Measurements from ENCODE around the gene CLBA1. TPM values are rescaled to one million over a fixed set of nuclear protein-coding genes. Genes with fewer than 3 reads are reported as not detected.

CLBA1 gene
- total RNA-seq, 1 experiment from 2014 or later = 14.8 TPM

DNA sequence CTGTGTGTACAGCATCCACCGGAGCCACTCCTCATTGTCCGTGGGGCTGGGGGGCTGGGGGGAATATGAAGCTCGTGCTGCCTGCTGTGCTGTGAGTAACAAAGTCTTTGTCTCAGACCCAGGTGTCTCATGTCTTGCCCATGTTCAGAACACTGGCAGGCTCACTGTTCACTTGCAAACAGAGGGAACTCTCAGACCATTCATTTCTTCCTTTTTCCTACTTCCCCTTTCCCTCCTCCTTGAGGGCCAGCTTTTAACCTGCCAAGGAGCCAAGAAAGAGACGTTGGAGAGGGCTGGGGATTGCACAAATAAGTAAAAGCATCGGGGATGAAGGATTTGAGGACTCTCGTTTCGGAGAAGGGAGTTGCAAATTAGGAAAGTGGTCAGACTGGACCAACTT is 58.1 kb downstream of the CLBA1 start:
- no peak for ATAC-seq

More for the DNA sequence above, 58.1 kb downstream of the CLBA1 start:
- TF ChIP-seq, protein P1, sequence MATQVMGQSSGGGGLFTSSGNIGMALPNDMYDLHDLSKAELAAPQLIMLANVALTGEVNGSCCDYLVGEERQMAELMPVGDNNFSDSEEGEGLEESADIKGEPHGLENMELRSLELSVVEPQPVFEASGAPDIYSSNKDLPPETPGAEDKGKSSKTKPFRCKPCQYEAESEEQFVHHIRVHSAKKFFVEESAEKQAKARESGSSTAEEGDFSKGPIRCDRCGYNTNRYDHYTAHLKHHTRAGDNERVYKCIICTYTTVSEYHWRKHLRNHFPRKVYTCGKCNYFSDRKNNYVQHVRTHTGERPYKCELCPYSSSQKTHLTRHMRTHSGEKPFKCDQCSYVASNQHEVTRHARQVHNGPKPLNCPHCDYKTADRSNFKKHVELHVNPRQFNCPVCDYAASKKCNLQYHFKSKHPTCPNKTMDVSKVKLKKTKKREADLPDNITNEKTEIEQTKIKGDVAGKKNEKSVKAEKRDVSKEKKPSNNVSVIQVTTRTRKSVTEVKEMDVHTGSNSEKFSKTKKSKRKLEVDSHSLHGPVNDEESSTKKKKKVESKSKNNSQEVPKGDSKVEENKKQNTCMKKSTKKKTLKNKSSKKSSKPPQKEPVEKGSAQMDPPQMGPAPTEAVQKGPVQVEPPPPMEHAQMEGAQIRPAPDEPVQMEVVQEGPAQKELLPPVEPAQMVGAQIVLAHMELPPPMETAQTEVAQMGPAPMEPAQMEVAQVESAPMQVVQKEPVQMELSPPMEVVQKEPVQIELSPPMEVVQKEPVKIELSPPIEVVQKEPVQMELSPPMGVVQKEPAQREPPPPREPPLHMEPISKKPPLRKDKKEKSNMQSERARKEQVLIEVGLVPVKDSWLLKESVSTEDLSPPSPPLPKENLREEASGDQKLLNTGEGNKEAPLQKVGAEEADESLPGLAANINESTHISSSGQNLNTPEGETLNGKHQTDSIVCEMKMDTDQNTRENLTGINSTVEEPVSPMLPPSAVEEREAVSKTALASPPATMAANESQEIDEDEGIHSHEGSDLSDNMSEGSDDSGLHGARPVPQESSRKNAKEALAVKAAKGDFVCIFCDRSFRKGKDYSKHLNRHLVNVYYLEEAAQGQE (IDR thresholded peaks at IDR 0.05; ENCODE audit: low read depth) = no peak
- Histone ChIP-seq H3K27ac (ENCODE audit: low read depth, low read length) (no peak overlapping the region), H3K9me3 (ENCODE audit: control insufficient read depth in 1 of 2, insufficient read depth in 1 of 2, low read depth in 1 of 2, low read length in 2 of 2) (no peaks in the 10 kb centered on the region), H3K27me3 (ENCODE audit: insufficient read depth, low read length) (no peaks in the 10 kb centered on the region), H3K4me1 (ENCODE audit: control insufficient read depth in 1 of 2, insufficient read depth in 2 of 2, low read length in 2 of 2) (peaks cover 0 to 17% of the 10 kb centered on the region in 2 experiments; a peak in 2 of 4 replicates), H3K36me3 (ENCODE audit: control insufficient read depth in 1 of 2, insufficient read depth in 2 of 2, low read length in 2 of 2) (no peaks in the 10 kb centered on the region), H3K4me3 (replicated peaks in 1 of 2; ENCODE audit: low read depth in 1 of 2, low read length in 2 of 2) (no peak overlapping the region), H3K4me2 (ENCODE audit: low read length) (no peak overlapping the region), H4K20me1 (ENCODE audit: insufficient read depth) (no peaks in the 10 kb centered on the region), H2AFZ (ENCODE audit: low read depth, low read length, poor library complexity, severe bottlenecking) (no peak overlapping the region), H3K9ac (ENCODE audit: low read length) (no peak overlapping the region), H3K79me2 (ENCODE audit: insufficient read depth, low read length) (no peaks in the 10 kb centered on the region), H3K9me2 (ENCODE audit: insufficient read depth) (no peaks in the 10 kb centered on the region)
- ChIA-PET CTCF (no interaction called here), RAD21 (ENCODE audit: low non-redundant PET in 1 of 2, low total read pairs in 2 of 2, uncharacterized antibody in 2 of 2, unreplicated experiment in 2 of 2) (no interaction called here), POLR2A (no interaction called here)
- intact Hi-C loops (cut with micrococcal nuclease) = loop anchor here (2.0 kb wide), 1 partner anchor 275 kb away; no protein-coding TSS in a partner anchor
- BruUV-seq (replicated peaks) = no TSS peak
- DNase-seq (ENCODE audit: low read depth, low spot score) = no peak

Other genes with a start within 250 kb of the CLBA1 start
- gene SIVA1, start 232.6 kb upstream of the CLBA1 start, total RNA-seq (2021; ENCODE audit: unreplicated experiment) = 141 TPM
- gene AKT1, start 190.0 kb upstream of the CLBA1 start, total RNA-seq (2021; ENCODE audit: unreplicated experiment) = 152 TPM
- 4.4 TPM for gene ZBTB42, start 184.7 kb upstream of the CLBA1 start, total RNA-seq (2021; ENCODE audit: unreplicated experiment)
- gene CEP170B, start 120.5 kb upstream of the CLBA1 start, total RNA-seq (2021; ENCODE audit: unreplicated experiment) = 45.9 TPM
- gene PLD4, start 60.9 kb upstream of the CLBA1 start, total RNA-seq (2021; ENCODE audit: unreplicated experiment) = 0.12 TPM
- gene AHNAK2, start 7.4 kb upstream of the CLBA1 start, total RNA-seq (2021; ENCODE audit: unreplicated experiment) = 45.0 TPM
- gene CDCA4, start 35.3 kb downstream of the CLBA1 start, total RNA-seq (2021; ENCODE audit: unreplicated experiment) = 62.4 TPM
- gene GPR132, start 79.6 kb downstream of the CLBA1 start, total RNA-seq (2021; ENCODE audit: unreplicated experiment) = 0.10 TPM
- gene JAG2, start 183.0 kb downstream of the CLBA1 start, total RNA-seq (2021; ENCODE audit: unreplicated experiment) = 85.9 TPM
- gene NUDT14, start 195.5 kb downstream of the CLBA1 start, total RNA-seq (2021; ENCODE audit: unreplicated experiment) = 56.1 TPM

All from HCT116 (cell line).